Parathyroid adenoma (tissue), 2 donors: ENCODE measurements around the gene CAPRIN2.

Experiments used
- H2AFZ ChIP-seq: fragments of 300-600 bp; sonication (generic); one replicate; pipeline ENCODE4 v1.7.0; 2017; ENCODE audit warnings: antibody characterized with exemption, mild to moderate bottlenecking
- H3K27ac ChIP-seq: fragments of 300-600 bp; sonication (generic); one replicate; pipeline ENCODE4 v1.7.0; 2017
- H3K27me3 ChIP-seq: fragments of 300-600 bp; sonication (generic); one replicate; pipeline ENCODE4 v1.7.0; 2017; ENCODE audit warnings: low read length; ENCODE audit not compliant: control insufficient read depth, insufficient read depth
- H3K36me3 ChIP-seq: fragments of 300-600 bp; sonication (generic); one replicate; pipeline ENCODE4 v1.7.0; 2017; ENCODE audit warnings: low read length; ENCODE audit not compliant: control insufficient read depth, insufficient read depth
- H3K4me1 ChIP-seq: fragments of 300-600 bp; sonication (generic); one replicate; pipeline ENCODE4 v1.7.0; 2017; ENCODE audit warnings: control low read depth
- H3K4me2 ChIP-seq: fragments of 300-600 bp; sonication (generic); one replicate; pipeline ENCODE4 v1.7.0; 2017; ENCODE audit warnings: low read length
- H3K4me3 ChIP-seq: fragments of 300-600 bp; sonication (generic); one replicate; pipeline ENCODE4 v1.7.0; 2017; ENCODE audit warnings: low read depth, low read length
- H3K79me2 ChIP-seq: fragments of 300-600 bp; sonication (generic); one replicate; pipeline ENCODE4 v1.7.0; 2017; ENCODE audit warnings: control low read depth
- H3K9ac ChIP-seq: fragments of 300-600 bp; sonication (generic); one replicate; pipeline ENCODE4 v1.7.0; 2017; ENCODE audit warnings: mild to moderate bottlenecking
- H3K9me3 ChIP-seq: fragments of 300-600 bp; sonication (generic); one replicate; pipeline ENCODE4 v1.7.0; 2017; ENCODE audit warnings: low read length; ENCODE audit not compliant: control insufficient read depth
- TF ChIP-seq, protein P1 (sequence below): fragments of 300-600 bp; sonication (generic); IDR thresholded peaks from one replicate; pipeline ENCODE4 v1.7.0; 2017; ENCODE audit warnings: antibody characterized with exemption, mild to moderate bottlenecking
- donor health status: primary hyperparathyroidism.

The CAPRIN2 gene

DNA sequence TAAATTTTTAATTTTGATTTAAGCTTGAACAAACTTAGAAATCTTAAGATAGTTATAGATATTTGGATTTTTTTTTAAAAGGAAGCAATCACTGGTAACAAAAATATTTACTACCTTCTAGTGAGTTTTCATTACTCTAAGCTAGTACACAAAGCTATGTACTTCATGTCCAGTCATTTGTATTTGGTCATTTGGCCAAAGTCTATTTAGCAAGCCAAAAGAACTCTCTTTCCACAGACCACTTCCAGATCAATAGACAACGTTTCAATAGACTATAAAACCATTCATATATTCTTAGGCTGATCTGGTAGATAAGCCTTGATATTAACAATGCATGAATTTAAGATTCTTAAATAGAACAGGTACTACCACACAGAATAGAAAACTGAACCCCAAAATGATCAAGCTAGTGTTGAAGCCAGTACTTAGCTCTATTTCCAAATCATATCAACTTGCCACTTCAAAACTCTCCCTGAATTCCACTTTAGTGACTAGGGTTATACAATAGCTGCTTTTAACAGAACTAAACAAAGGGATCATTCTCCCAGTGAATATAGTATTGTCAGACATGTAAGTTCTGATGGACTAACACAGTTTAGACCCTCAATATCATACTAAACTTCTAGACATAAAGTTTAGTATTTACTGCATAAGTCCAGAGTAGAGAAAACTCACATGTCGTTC, 21.7 kb downstream of the CAPRIN2 start:
- Histone ChIP-seq H3K27ac (no peak overlapping the region), H3K9ac (no peak overlapping the region), H3K4me1 (no peaks in the 10 kb centered on the region), H2AFZ (no peak overlapping the region), H3K4me2 (no peak overlapping the region), H3K9me3 (no peaks in the 10 kb centered on the region), H3K79me2 (peaks cover 3% of the 10 kb centered on the region), H3K27me3 (no peaks in the 10 kb centered on the region), H3K4me3 (no peak overlapping the region), H3K36me3 (no peaks in the 10 kb centered on the region)
- TF ChIP-seq, protein P1, sequence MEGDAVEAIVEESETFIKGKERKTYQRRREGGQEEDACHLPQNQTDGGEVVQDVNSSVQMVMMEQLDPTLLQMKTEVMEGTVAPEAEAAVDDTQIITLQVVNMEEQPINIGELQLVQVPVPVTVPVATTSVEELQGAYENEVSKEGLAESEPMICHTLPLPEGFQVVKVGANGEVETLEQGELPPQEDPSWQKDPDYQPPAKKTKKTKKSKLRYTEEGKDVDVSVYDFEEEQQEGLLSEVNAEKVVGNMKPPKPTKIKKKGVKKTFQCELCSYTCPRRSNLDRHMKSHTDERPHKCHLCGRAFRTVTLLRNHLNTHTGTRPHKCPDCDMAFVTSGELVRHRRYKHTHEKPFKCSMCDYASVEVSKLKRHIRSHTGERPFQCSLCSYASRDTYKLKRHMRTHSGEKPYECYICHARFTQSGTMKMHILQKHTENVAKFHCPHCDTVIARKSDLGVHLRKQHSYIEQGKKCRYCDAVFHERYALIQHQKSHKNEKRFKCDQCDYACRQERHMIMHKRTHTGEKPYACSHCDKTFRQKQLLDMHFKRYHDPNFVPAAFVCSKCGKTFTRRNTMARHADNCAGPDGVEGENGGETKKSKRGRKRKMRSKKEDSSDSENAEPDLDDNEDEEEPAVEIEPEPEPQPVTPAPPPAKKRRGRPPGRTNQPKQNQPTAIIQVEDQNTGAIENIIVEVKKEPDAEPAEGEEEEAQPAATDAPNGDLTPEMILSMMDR = no peak

GRCh38 chr12:30730011-30730410, 24.7 kb downstream of the CAPRIN2 start:
- Histone ChIP-seq H3K9me3 (no peaks in the 10 kb centered on the region), H3K9ac (no peak overlapping the region), H3K27ac (no peak overlapping the region), H2AFZ (no peak overlapping the region), H3K4me3 (no peak overlapping the region), H3K79me2 (peaks cover 3% of the 10 kb centered on the region), H3K36me3 (no peaks in the 10 kb centered on the region), H3K27me3 (no peaks in the 10 kb centered on the region), H3K4me1 (no peaks in the 10 kb centered on the region), H3K4me2 (no peak overlapping the region)
- TF ChIP-seq, protein P1 = no peak

GRCh38 chr12:30729547-30729946, 25.2 kb downstream of the CAPRIN2 start:
- no peak overlapping the region for H3K4me3 ChIP-seq
- H2AFZ ChIP-seq = no peak overlapping the region
- H3K4me2 ChIP-seq = no peak overlapping the region
- H3K4me1 ChIP-seq = no peaks in the 10 kb centered on the region
- no peak overlapping the region for H3K9ac ChIP-seq
- H3K36me3 ChIP-seq = no peaks in the 10 kb centered on the region
- TF ChIP-seq, protein P1 = no peak
- H3K27ac ChIP-seq = no peak overlapping the region
- peaks cover 3% of the 10 kb centered on the region for H3K79me2 ChIP-seq
- H3K9me3 ChIP-seq = no peaks in the 10 kb centered on the region
- H3K27me3 ChIP-seq = no peaks in the 10 kb centered on the region

DNA sequence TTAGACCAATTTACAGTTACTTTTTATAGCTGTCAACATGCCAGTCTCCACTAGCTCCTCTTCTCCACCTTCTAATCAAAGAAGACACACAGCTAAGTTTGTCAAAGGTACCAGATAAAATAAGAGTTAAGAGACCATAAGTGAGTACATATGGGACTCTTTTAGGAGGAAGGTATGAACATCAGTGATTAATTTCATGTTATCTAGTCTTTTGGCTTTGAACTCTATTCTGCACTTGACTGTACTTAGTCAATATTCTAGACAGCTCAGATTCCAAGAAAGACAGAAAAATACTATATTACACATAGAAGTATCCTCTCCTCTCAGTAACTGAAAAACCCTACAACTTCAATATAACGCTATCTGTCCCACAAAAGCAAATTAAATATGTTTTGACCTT, 28.1 kb downstream of the CAPRIN2 start:
- no peaks in the 10 kb centered on the region for H3K4me1 ChIP-seq
- H3K4me2 ChIP-seq = no peak overlapping the region
- no peaks in the 10 kb centered on the region for H3K79me2 ChIP-seq
- no peaks in the 10 kb centered on the region for H3K36me3 ChIP-seq
- no peak overlapping the region for H3K9ac ChIP-seq
- H3K27ac ChIP-seq = no peak overlapping the region
- H3K4me3 ChIP-seq = no peak overlapping the region
- H2AFZ ChIP-seq = no peak overlapping the region
- TF ChIP-seq, protein P1 = no peak
- H3K9me3 ChIP-seq = no peaks in the 10 kb centered on the region
- H3K27me3 ChIP-seq = no peaks in the 10 kb centered on the region

- Histone ChIP-seq H3K36me3 (no peaks in the 10 kb centered on the region), H3K9me3 (no peaks in the 10 kb centered on the region), H3K9ac (no peak overlapping the region), H3K4me2 (no peak overlapping the region), H3K27me3 (no peaks in the 10 kb centered on the region), H2AFZ (no peak overlapping the region), H3K4me1 (no peaks in the 10 kb centered on the region), H3K79me2 (no peaks in the 10 kb centered on the region), H3K27ac (no peak overlapping the region), H3K4me3 (no peak overlapping the region)
- TF ChIP-seq, protein P1 = no peak
Measured at GRCh38 chr12:30725739-30726138, 29.0 kb downstream of the CAPRIN2 start.
